H1 (cell line): ENCODE data around the gene PARP16. TPM values are rescaled to one million over a fixed set of nuclear protein-coding genes. Genes with fewer than 3 reads are reported as not detected.

ENCODE experiments used
- CHD7 ChIP-seq: fragments of 300-600 bp; sonication (generic); IDR thresholded peaks from 2 replicates; pipeline ENCODE4 v1.7.1; 2012; ENCODE audit warnings: low read length, moderate library complexity, mild to moderate bottlenecking, inconsistent platforms; ENCODE audit not compliant: insufficient replicate concordance
- GABPA ChIP-seq: IDR thresholded peaks from 2 replicates; pipeline ENCODE4 v1.6.1; 2011; ENCODE audit warnings: mild to moderate bottlenecking, low read length, moderate library complexity, borderline replicate concordance; ENCODE audit not compliant: insufficient read depth
- HDAC6 ChIP-seq: IDR thresholded peaks from one replicate; pipeline ENCODE4 v1.7.1; 2012; ENCODE audit warnings: low read depth, mild to moderate bottlenecking, inconsistent platforms, low read length, moderate library complexity
- NANOG ChIP-seq: IDR thresholded peaks from 2 replicates; pipeline ENCODE4 v1.6.1; 2011; ENCODE audit warnings: low read length, low read depth, mild to moderate bottlenecking, inconsistent platforms; ENCODE audit not compliant: insufficient read depth, poor library complexity, severe bottlenecking
- SIN3A ChIP-seq, 2 experiments: IDR thresholded peaks in 1 of 2; conservative IDR thresholded peaks in 1 of 2; 2 replicates each; pipeline ENCODE4 v1.6.1; 2011 to 2012; ENCODE audit warnings: low read length in 2 of 2, improper control_type of control experiment in 1 of 2, low read depth in 1 of 2, mild to moderate bottlenecking in 1 of 2
- SP1 ChIP-seq: IDR thresholded peaks from 2 replicates; pipeline ENCODE4 v1.6.1; 2011; ENCODE audit warnings: low read depth, low read length
- USF2 ChIP-seq: IDR thresholded peaks from 2 replicates; pipeline ENCODE4 v1.6.1; 2011; ENCODE audit warnings: low read length, improper control_type of control experiment
- polyA plus RNA-seq, 7 experiments: library from polyadenylated mRNA; depleted of rRNA in 3 of 7; stranded (reverse) in 5 of 7; unstranded in 2 of 7; fragments of >200 nt in 5 of 7; fragments of 200-250 nt in 2 of 7; gene quantifications; 1 replicate in 5 of 7; 2 replicates in 1 of 7; 4 replicates in 1 of 7; pipeline versions ENCODE4 v1.2.1 to v1.2.3, GENCODE V29; 2011 to 2013; ENCODE audit warnings: missing spikeins in 2 of 7, mixed read lengths in 2 of 7
- total RNA-seq: library from RNA; stranded (reverse); fragmentation: NEBNext Ultra II Directional; extraction: Animal tissue kit (Norgen Biotek cat#: 25700); gene quantifications from 2 replicates; pipeline ENCODE4 v1.2.1, GENCODE V29; 2021

The PARP16 gene
- total and polyA plus RNA-seq, 2 of the 8 experiments (the other 6 are each of a cell fraction or from before 2014, with no cell fraction given): 3.7 to 5.0 TPM

- TF ChIP-seq NANOG (no peak), GABPA (no peak), CHD7 (no peak), HDAC6 (no peak), SIN3A (conservative IDR thresholded peaks at IDR 0.05 in 1 of 2, IDR thresholded peaks at IDR 0.05 in 1 of 2; ENCODE audit: low read depth in 1 of 2, low read length in 2 of 2) (no peak), SP1 (no peak), USF2 (no peak)
- TF ChIP-seq, all 59 proteins: peak for 0
Observed at GRCh38 chr15:65333856-65334255, 47.2 kb upstream of the PARP16 start (continued).
